K562 (cell line): ENCODE measurements around the gene CMIP. TPM values are rescaled to one million over a fixed set of nuclear protein-coding genes. Genes with fewer than 3 reads are reported as not detected.

Experiments used
- CEBPG ChIP-seq, 3 experiments: fragments of 200-800 bp in 1 of 3; sonication (Bioruptor generic) in 1 of 3; sonication (generic) in 1 of 3; formaldehyde crosslinking in 1 of 3; IDR thresholded peaks in 2 of 3; conservative IDR thresholded peaks in 1 of 3; 2 replicates each; pipeline versions ENCODE4 v1.6.1 to v1.8.0; 2016 to 2022; ENCODE audit warnings: missing compliant biosample characterization in 2 of 3, missing genetic modification characterization in 2 of 3, mild to moderate bottlenecking in 1 of 3, missing genetic modification reagents in 1 of 3
- MEIS2 ChIP-seq: fragments of 450-650 bp; IDR thresholded peaks from 2 replicates; pipeline ENCODE4 v1.6.1; 2014; ENCODE audit warnings: mild to moderate bottlenecking; ENCODE audit not compliant: partially characterized antibody
- PHB ChIP-seq: fragments of 250-450 bp; sonication (Bioruptor Pico); IDR thresholded peaks from 2 replicates; pipeline ENCODE4 v1.5.0; 2021
- RAD21 ChIP-seq, 2 experiments: fragments of 250-450 bp in 1 of 2; fragments of 450-650 bp in 1 of 2; sonication (Bioruptor Pico) in 1 of 2; formaldehyde crosslinking in 1 of 2; IDR thresholded peaks in 1 of 2; conservative IDR thresholded peaks in 1 of 2; 2 replicates each; pipeline versions ENCODE4 v1.4.0 to v1.8.0; 2020 to 2022; ENCODE audit warnings: mild to moderate bottlenecking in 2 of 2, moderate library complexity in 1 of 2
- RHOXF2B ChIP-seq: fragments of 250-450 bp; sonication (Bioruptor Pico); conservative IDR thresholded peaks from 2 replicates; pipeline ENCODE4 v1.5.1; 2021
- polyA plus RNA-seq, 8 experiments: library from polyadenylated mRNA; depleted of rRNA in 4 of 8; stranded (reverse) in 5 of 8; unstranded in 3 of 8; fragments of >200 nt; fragmentation: Nextera tagmentation in 2 of 8; fragmentation: Illumina TruSeq in 1 of 8; extraction: Ambion mirVana in 2 of 8; extraction: Trizol in 1 of 8; gene quantifications; 2 replicates each; pipeline versions ENCODE4 v1.2.1 to v1.2.3, GENCODE V29; 2011 to 2014; ENCODE audit warnings: inconsistent platforms in 1 of 8, missing spikeins in 1 of 8
- total RNA-seq, 7 experiments: library from RNA; depleted of rRNA in 6 of 7; stranded (reverse); fragments of >200 nt in 6 of 7; fragmentation: Illumina TruSeq in 2 of 7; extraction: Trizol in 2 of 7; gene quantifications; 2 replicates each; pipeline versions ENCODE4 v1.2.1 to v1.2.3, GENCODE V29; 2011 to 2021; ENCODE audit warnings: low replicate concordance in 1 of 7
- TF ChIP-seq, protein P1 (sequence below): fragments of 450-650 bp; IDR thresholded peaks from 2 replicates; pipeline ENCODE4 v1.6.1; 2014; ENCODE audit warnings: low read depth, mild to moderate bottlenecking, moderate library complexity, borderline replicate concordance
- TF ChIP-seq, protein P2 (sequence below): fragments of 250-450 bp; sonication (Bioruptor Pico); IDR thresholded peaks from 2 replicates; pipeline ENCODE4 v1.4.0; 2020
- TF ChIP-seq, protein P3 (sequence below), 2 experiments: fragments of 200-800 bp in 1 of 2; sonication (Bioruptor generic) in 1 of 2; sonication (generic) in 1 of 2; formaldehyde crosslinking in 1 of 2; IDR thresholded peaks in 1 of 2; conservative IDR thresholded peaks in 1 of 2; 2 replicates each; pipeline versions ENCODE4 v1.5.0 to v1.6.1; 2016 to 2020; ENCODE audit warnings: missing compliant biosample characterization in 1 of 2, missing genetic modification characterization in 1 of 2, missing genetic modification reagents in 1 of 2

CMIP gene
- total and polyA plus RNA-seq, 9 of the 15 experiments (the other 6 are each of a cell fraction or from before 2014, with no cell fraction given) = 0.94 to 82.5 (median 10.3) TPM

DNA sequence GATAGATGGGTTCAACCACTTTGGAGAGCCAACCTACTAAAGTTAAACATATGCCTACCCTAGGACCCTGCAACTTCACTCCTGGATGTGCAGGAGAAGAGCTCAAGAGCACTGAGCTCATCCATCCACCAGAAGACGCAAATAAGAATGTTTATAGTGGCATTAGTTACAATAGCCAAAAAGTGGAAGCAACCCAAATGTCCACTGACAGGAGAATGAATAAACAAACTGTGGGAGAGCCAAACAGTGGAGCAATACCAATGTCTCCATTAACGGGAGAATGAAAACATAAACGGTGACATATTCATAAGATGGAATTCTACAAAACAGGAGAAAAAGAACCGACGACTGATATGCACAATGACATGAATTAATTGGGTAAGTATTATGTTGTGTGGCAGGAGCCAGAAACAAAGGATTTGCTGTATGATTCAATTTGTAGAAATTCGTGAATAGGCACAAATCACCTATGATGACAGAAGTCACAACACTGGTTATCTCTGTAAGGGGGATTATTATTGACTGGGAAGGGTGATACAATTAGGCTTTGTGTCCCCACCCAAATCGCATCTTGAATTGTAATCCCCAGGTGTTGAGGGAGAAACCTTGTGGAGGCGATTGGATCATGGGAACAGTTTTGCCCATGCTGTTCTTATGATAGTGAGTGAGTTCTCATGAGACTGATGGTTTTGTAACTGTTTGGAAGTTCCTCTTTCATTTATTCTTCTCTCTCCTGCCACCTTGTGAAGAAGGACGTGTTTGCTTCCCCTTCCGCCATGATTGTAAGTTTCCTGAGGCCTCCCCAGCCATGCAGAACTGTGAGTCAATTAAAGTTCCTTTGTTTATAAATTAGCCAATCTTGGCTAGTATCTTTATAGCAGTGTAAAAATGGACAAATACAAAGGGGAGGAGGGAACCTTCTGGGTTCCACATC, 276.6 kb downstream of the CMIP start (continued):
- TF ChIP-seq RAD21 (CRISPR knock-in tag; conservative IDR thresholded peaks at IDR 0.05 in 1 of 2, IDR thresholded peaks at IDR 0.05 in 1 of 2) (peak; percentile 4 to 61; a peak in 2 of 4 replicates), PHB (CRISPR knock-in tag) (no peak), MEIS2 (peak; percentile 58), CEBPG (CRISPR knock-in tag; IDR thresholded peaks at IDR 0.05) (peak; percentile 17; the same call in 1 of the 2 replicates), CEBPG (tag; conservative IDR thresholded peaks at IDR 0.05 in 1 of 2, IDR thresholded peaks at IDR 0.05 in 1 of 2) (no peak), RHOXF2B (CRISPR knock-in tag) (no peak)
- TF ChIP-seq, protein P1, sequence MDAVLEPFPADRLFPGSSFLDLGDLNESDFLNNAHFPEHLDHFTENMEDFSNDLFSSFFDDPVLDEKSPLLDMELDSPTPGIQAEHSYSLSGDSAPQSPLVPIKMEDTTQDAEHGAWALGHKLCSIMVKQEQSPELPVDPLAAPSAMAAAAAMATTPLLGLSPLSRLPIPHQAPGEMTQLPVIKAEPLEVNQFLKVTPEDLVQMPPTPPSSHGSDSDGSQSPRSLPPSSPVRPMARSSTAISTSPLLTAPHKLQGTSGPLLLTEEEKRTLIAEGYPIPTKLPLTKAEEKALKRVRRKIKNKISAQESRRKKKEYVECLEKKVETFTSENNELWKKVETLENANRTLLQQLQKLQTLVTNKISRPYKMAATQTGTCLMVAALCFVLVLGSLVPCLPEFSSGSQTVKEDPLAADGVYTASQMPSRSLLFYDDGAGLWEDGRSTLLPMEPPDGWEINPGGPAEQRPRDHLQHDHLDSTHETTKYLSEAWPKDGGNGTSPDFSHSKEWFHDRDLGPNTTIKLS = no peak
- TF ChIP-seq, protein P2, sequence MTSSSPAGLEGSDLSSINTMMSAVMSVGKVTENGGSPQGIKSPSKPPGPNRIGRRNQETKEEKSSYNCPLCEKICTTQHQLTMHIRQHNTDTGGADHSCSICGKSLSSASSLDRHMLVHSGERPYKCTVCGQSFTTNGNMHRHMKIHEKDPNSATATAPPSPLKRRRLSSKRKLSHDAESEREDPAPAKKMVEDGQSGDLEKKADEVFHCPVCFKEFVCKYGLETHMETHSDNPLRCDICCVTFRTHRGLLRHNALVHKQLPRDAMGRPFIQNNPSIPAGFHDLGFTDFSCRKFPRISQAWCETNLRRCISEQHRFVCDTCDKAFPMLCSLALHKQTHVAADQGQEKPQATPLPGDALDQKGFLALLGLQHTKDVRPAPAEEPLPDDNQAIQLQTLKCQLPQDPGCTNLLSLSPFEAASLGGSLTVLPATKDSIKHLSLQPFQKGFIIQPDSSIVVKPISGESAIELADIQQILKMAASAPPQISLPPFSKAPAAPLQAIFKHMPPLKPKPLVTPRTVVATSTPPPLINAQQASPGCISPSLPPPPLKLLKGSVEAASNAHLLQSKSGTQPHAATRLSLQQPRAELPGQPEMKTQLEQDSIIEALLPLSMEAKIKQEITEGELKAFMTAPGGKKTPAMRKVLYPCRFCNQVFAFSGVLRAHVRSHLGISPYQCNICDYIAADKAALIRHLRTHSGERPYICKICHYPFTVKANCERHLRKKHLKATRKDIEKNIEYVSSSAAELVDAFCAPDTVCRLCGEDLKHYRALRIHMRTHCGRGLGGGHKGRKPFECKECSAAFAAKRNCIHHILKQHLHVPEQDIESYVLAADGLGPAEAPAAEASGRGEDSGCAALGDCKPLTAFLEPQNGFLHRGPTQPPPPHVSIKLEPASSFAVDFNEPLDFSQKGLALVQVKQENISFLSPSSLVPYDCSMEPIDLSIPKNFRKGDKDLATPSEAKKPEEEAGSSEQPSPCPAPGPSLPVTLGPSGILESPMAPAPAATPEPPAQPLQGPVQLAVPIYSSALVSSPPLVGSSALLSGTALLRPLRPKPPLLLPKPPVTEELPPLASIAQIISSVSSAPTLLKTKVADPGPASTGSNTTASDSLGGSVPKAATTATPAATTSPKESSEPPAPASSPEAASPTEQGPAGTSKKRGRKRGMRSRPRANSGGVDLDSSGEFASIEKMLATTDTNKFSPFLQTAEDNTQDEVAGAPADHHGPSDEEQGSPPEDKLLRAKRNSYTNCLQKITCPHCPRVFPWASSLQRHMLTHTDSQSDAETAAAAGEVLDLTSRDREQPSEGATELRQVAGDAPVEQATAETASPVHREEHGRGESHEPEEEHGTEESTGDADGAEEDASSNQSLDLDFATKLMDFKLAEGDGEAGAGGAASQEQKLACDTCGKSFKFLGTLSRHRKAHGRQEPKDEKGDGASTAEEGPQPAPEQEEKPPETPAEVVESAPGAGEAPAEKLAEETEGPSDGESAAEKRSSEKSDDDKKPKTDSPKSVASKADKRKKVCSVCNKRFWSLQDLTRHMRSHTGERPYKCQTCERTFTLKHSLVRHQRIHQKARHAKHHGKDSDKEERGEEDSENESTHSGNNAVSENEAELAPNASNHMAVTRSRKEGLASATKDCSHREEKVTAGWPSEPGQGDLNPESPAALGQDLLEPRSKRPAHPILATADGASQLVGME (CRISPR knock-in tag) = no peak
- TF ChIP-seq, protein P3, sequence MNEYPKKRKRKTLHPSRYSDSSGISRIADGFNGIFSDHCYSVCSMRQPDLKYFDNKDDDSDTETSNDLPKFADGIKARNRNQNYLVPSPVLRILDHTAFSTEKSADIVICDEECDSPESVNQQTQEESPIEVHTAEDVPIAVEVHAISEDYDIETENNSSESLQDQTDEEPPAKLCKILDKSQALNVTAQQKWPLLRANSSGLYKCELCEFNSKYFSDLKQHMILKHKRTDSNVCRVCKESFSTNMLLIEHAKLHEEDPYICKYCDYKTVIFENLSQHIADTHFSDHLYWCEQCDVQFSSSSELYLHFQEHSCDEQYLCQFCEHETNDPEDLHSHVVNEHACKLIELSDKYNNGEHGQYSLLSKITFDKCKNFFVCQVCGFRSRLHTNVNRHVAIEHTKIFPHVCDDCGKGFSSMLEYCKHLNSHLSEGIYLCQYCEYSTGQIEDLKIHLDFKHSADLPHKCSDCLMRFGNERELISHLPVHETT (CRISPR knock-in tag; conservative IDR thresholded peaks at IDR 0.05 in 1 of 2, IDR thresholded peaks at IDR 0.05 in 1 of 2) = no peak
